ENCODE results near the gene ALDOC.

GRCh38 chr17:28548417-28549130 is 28.1 kb downstream of the ALDOC start:
- TF ChIP-seq POLR2AphosphoS5 (IDR thresholded peaks at IDR 0.05) (no peak), CTCF (IDR thresholded peaks at IDR 0.05) (no peak)

Data from sigmoid colon (tissue), 4 donors.